ENCODE measurements around the gene FZD10.

The FZD10 gene

GRCh38 chr12:130177635-130178242 is 15.5 kb downstream of the FZD10 start:
- no peak overlapping the region for H3K4me3 ChIP-seq (ENCODE audit: low read length)
- H3K9me3 ChIP-seq (replicated peaks; ENCODE audit: insufficient read depth, low read length): no peaks in the 10 kb centered on the region
- H3K27ac ChIP-seq (ENCODE audit: low read length): no peak overlapping the region
- no peak for DNase-seq
- no peak overlapping the region for H2AFZ ChIP-seq (ENCODE audit: low read length)
- no peaks in the 10 kb centered on the region for H3K4me1 ChIP-seq (ENCODE audit: low read length)
- H3K9ac ChIP-seq (ENCODE audit: low read length): no peak overlapping the region
- H3K4me2 ChIP-seq (ENCODE audit: low read depth, low read length): no peak overlapping the region
- H3K36me3 ChIP-seq (replicated peaks; ENCODE audit: insufficient read depth, low read length): no peaks in the 10 kb centered on the region
- H3F3A ChIP-seq (ENCODE audit: insufficient read depth, low read length): no peaks in the 10 kb centered on the region
- no peaks in the 10 kb centered on the region for H4K20me1 ChIP-seq (ENCODE audit: insufficient read depth, low read length)
- no peaks in the 10 kb centered on the region for H3K9me2 ChIP-seq (replicated peaks; ENCODE audit: insufficient read depth, low read length)
- H3K79me2 ChIP-seq (ENCODE audit: low read length): no peaks in the 10 kb centered on the region
- TF ChIP-seq EZH2phosphoT487 (IDR thresholded peaks at IDR 0.05; ENCODE audit: low read length): no peak
- TF ChIP-seq EZH2 (optimal IDR thresholded peaks at IDR 0.05; ENCODE audit: low read depth, low read length): no peak
- TF ChIP-seq CTCF (IDR thresholded peaks at IDR 0.05; ENCODE audit: low read length): no peak
- H3K27me3 ChIP-seq (replicated peaks; ENCODE audit: insufficient read depth, low read length): no peaks in the 10 kb centered on the region

GRCh38 chr12:130178282-130178681 is 16.0 kb downstream of the FZD10 start:
- no peaks in the 10 kb centered on the region for H3K79me2 ChIP-seq (ENCODE audit: low read length)
- H3K9ac ChIP-seq (ENCODE audit: low read length): no peak overlapping the region
- H3K9me3 ChIP-seq (replicated peaks; ENCODE audit: insufficient read depth, low read length): no peaks in the 10 kb centered on the region
- H3K4me1 ChIP-seq (ENCODE audit: low read length): no peaks in the 10 kb centered on the region
- H3F3A ChIP-seq (ENCODE audit: insufficient read depth, low read length): no peaks in the 10 kb centered on the region
- H3K36me3 ChIP-seq (replicated peaks; ENCODE audit: insufficient read depth, low read length): no peaks in the 10 kb centered on the region
- H3K27me3 ChIP-seq (replicated peaks; ENCODE audit: insufficient read depth, low read length): no peaks in the 10 kb centered on the region
- H3K27ac ChIP-seq (ENCODE audit: low read length): no peak overlapping the region
- no peak overlapping the region for H3K4me2 ChIP-seq (ENCODE audit: low read depth, low read length)
- H3K9me2 ChIP-seq (replicated peaks; ENCODE audit: insufficient read depth, low read length): no peaks in the 10 kb centered on the region
- no peak overlapping the region for H3K4me3 ChIP-seq (ENCODE audit: low read length)
- no peak overlapping the region for H2AFZ ChIP-seq (ENCODE audit: low read length)
- no peak for DNase-seq
- no peaks in the 10 kb centered on the region for H4K20me1 ChIP-seq (ENCODE audit: insufficient read depth, low read length)
- no peak for TF ChIP-seq CTCF (IDR thresholded peaks at IDR 0.05; ENCODE audit: low read length)

GRCh38 chr12:130179191-130179590 is 16.9 kb downstream of the FZD10 start:
- no peaks in the 10 kb centered on the region for H3K27me3 ChIP-seq (replicated peaks; ENCODE audit: insufficient read depth, low read length)
- no peak for DNase-seq
- no peak overlapping the region for H3K9ac ChIP-seq (ENCODE audit: low read length)
- no peaks in the 10 kb centered on the region for H3F3A ChIP-seq (ENCODE audit: insufficient read depth, low read length)
- no peak overlapping the region for H3K4me3 ChIP-seq (ENCODE audit: low read length)
- TF ChIP-seq EZH2phosphoT487 (IDR thresholded peaks at IDR 0.05; ENCODE audit: low read length) (no peak), EZH2 (optimal IDR thresholded peaks at IDR 0.05; ENCODE audit: low read depth, low read length) (no peak), CTCF (IDR thresholded peaks at IDR 0.05; ENCODE audit: low read length) (no peak)
- H3K4me1 ChIP-seq (ENCODE audit: low read length): no peaks in the 10 kb centered on the region
- no peak overlapping the region for H3K27ac ChIP-seq (ENCODE audit: low read length)
- H3K4me2 ChIP-seq (ENCODE audit: low read depth, low read length): no peak overlapping the region
- H4K20me1 ChIP-seq (ENCODE audit: insufficient read depth, low read length): no peaks in the 10 kb centered on the region
- H3K9me3 ChIP-seq (replicated peaks; ENCODE audit: insufficient read depth, low read length): no peaks in the 10 kb centered on the region
- no peaks in the 10 kb centered on the region for H3K36me3 ChIP-seq (replicated peaks; ENCODE audit: insufficient read depth, low read length)
- H3K9me2 ChIP-seq (replicated peaks; ENCODE audit: insufficient read depth, low read length): no peaks in the 10 kb centered on the region
- no peak overlapping the region for H2AFZ ChIP-seq (ENCODE audit: low read length)
- H3K79me2 ChIP-seq (ENCODE audit: low read length): no peaks in the 10 kb centered on the region

All from MM.1S (cell line).